GM18519 (cell line): Measurements from ENCODE around the gene TARDBP.
"Not testable (repeated sequence)": the region's sequence is repeated elsewhere in the genome, so short reads cannot be mapped to it uniquely, and the experiment has no call there.

ENCODE experiments used
- ATAC-seq: cut with Tn5 transposase; IDR thresholded peaks from one replicate; pipeline ENCODE4 v1.9.1; 2021; ENCODE audit warnings: mild to moderate bottlenecking, moderate library complexity; ENCODE audit not compliant: unreplicated experiment, low FRiP score

TARDBP gene

DNA sequence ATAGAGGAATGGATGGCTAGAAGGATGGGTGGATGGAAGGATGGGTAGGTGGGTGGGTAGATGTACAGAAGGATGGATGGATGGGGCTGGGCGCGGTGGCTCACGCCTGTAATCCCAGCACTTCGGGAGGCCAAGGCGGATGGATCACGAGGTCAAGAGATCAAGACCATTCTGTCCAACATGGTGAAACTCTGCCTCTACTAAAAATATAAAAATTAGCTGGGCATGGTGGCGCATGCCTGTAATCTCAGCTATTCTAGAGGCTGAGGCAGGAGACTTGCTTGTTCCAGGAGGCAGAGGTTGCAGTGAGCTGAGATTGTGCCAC, 27.6 kb downstream of the TARDBP start:
- ATAC-seq = not testable (repeated sequence)

DNA sequence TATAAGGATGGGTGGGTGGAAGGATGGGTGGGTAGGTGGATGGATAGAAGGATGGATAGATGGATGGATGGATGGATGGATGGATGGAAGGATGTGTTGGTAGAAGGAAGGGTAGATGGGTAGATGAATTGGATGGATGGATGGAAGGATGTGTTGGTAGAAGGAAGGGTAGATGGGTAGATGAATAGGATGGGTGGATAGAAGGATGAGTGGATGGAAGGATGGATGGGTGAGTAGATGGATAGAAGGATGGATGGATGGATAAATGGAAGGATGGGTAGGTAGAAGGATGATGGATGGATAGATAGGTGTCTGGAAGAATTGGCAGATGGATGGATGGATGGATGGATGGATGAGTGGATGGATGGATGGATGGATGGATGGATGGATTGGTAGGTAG, 28.6 kb downstream of the TARDBP start:
- ATAC-seq = no peak

- no peak for ATAC-seq
Observed at GRCh38 chr1:11042065-11042464, 29.6 kb downstream of the TARDBP start.

DNA sequence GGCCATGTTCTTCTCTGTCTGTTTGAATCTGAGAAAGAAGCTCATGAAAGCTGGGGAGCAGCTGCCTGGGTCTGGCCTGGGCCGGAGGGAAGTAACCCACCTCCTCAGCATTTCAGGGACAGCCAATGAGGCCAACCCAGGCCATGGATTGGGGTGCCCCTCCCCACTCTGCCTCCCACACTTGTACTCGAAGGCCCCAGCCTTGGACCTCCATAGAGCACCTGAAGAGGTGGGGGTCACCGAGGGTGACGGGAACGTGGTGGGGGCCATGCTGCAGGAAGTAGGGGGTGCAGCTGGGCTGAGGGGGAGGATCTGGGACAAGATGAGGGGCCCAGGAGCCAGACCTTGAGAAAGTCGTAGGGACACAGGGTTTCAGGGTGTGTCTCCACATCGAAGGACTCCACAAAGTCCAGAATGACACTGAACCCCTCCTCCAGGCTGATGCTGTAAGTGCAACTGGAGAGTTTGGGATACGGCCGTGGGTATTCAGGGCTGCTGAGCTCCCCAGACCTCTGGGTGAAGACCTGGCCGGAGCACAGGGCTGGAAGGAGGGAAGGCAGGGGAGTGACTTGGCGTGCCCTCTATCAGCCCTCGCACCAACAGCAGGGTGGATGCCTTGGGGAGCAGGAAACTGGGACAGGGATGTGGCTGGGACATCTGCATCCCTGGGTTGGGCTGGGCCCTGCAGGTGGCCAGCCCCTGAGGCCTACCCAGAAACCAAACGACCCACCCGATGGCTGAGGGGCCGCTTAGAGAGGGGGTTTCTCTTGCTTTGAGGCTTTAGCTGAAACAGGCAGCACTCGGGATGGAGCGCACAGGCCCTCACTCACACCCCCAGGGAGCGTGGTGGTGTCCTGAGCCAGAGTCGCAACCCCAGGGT, 30.8 kb downstream of the TARDBP start:
- ATAC-seq = no peak

DNA sequence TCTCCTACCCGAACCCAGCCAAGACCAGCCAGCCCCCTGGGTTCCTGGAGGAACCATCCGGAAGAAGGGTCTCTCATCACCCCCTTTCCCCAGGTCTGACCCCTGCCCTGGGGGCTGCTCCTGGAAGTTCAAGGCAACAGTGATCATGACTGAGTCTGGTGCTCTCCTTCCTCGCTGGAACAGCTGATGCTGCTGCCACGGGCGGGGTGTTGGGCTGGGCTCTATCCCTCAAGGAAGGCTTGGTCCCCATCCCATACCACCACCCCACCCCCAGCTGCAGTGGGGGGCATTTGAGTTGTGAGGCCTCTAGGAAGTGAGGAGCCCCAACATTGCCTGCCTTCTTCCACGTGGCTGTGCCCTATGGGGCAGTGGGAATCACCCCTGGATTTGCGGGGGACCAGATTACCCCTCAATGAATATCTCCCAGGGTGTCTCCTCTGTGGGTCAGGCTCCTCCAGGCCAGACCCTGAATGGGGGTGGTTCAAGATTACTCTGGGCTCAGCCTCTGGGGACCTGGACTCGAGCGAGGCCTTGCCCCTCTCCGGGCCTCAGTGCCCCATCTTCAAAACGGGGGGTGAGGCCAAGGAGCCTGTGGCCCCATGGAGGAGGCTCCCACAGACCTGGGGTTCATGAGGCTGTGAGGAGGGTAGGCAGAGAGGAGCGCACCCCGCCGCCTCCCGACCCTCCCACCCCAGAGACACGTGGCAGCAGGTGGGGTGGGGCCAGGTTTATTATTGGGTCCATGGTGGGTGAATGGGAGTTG, 31.8 kb downstream of the TARDBP start:
- ATAC-seq = no peak

DNA sequence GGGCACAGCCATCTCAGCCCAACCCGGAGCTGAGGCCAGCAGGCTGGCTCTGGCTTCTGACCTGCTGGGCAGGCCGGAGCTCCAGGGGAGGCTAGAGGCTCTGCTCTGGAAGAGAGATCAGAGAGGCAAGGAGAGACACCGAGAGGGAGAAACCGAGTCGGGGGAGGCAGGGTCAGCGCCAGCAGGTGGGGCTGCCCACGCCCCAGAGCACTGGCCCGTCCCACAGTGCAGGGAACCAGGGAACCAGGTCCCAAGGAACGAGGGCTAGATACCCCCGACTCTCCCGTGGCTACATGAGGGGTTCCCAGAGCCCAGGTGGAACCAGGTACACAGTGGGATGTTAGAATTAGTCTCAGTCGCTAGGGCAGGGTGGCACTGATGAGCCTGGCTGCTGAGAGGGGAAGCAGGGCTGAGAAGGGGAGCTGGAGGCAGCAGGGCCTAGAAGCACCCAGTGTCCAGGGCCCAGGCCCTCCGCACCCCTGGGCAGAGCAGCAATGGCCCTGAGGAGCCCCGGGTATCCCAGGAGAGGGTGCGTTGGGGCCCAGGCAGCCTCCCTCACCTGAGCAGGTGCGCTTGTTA, 32.5 kb downstream of the TARDBP start:
- no peak for ATAC-seq

DNA sequence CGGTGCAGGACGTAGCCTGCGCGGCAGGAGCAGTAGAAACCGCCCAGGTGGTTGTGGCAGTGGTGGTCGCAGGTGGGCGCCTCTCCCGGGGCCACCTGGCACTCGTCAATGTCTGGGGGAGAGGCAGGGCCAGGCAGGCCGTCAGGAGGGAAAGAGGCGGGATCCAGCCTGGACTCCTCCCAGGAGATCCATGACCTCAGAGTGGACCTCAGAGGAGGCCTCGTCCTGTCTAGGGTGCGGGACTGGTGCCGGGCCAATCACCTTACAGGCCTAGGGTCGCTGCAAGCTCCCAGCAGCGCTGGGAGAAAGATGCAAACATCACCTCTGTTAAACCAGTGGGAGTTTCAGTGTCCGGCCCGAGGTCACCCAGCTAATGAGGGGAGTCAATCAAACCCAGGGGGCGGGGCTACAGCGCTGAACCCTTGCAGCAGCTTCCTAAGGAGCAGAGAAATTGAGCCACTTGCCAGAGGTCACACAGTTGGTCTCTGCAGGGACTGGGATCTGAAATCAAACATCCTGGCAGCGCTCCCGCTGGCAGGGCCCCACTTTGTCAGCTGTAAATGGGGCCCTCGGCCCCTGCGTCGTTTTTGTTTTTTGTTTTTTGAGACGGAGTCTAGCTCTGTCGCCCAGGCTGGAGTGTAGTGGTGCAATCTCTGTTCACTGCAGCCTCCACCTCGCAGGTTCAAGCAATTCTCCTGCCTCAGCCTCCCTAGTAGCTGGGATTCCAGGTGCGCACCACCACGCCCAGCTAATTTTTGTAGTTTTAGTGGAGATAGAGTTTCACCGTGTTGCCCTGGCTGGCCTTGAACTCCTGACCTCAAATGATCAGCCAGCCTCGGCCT, 33.2 kb downstream of the TARDBP start:
- no peak for ATAC-seq

- ATAC-seq = no peak
Observed at GRCh38 chr1:11046270-11046566, 33.8 kb downstream of the TARDBP start.

- no peak for ATAC-seq
Observed at GRCh38 chr1:11046625-11047365, 34.3 kb downstream of the TARDBP start, which contains the start of gene MASP2. Gene MASP2 (minus strand): TSS chr1:11047239. CDS start chr1:11047207, 32 bp downstream.

DNA sequence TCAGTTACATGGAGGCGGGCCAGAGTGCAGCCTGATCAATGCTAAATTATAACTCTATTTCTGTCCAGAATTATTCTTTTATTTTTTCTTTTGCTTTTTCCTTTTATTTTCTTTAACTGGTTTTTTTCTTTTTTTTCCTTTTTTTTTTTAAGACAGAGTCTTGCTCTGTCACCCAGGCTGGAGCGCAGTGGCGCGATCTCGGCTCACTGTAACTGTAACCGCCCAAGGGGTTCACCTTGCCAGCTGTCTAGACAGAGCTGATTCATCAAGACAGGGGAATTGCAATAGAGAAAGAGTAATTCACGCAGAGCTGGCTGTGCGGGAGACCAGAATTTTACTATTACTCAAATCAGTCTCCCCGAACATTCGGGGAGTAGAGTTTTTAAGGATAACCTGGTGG, 38.7 kb downstream of the TARDBP start:
- not testable (repeated sequence) for ATAC-seq

DNA sequence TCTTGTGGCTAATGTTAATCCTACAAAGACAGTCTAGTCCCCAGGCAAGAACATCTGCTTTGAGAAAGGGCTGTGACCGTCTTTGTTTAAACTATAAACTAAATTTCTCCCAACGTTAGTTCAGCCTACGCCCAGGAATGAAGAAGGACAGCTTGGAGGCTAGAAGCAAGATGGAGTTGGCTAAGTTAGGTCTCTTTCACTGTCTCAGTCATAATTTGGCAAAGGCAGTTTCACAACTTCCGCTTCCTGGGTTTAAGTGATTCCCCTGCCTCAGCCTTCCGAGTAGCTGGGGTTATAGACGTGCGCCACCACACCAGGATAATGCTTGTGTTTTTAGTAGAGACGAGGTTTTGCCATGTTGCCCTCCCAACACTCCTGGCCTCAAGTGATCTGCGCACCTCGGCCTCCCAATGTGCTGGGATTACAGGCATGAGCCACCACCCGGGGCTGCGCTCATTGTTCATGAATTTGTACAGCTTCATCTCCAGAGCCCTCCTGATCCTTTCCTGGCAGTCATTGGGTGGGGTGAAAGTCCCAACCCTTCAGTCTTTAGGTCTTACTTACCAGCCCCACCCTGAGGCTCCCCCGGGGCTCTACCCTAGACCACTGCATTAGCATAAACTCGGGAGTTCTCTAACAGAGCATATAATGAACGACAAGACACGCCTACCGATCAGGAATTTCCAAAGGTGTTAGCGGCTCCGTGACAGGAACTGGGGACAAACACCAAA, 39.5 kb downstream of the TARDBP start:
- ATAC-seq = no peak

GRCh38 chr1:11052839-11053757, 40.6 kb downstream of the TARDBP start:
- ATAC-seq = no peak

- no peak for ATAC-seq
Observed at GRCh38 chr1:11053758-11054137, 41.3 kb downstream of the TARDBP start.

DNA sequence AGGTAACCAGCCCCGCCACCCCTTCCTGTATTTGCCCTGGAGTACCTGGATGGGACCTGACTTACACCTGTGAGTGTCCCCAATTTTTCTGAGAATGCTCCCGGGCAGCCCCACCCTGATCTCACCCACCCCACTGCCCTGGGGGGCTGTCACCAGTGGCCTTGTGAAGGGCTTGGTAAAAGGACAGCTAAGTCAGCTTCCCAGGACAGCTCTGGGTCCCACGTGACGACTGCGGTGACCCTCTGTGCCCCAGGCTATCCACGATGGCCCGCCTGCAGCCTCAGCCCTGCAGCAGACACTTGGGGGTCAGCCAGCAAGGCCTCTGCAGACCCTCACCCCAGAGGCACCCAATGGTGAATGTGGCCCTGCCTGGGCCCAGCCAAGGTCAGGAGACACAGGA, 41.7 kb downstream of the TARDBP start:
- no peak for ATAC-seq

GRCh38 chr1:11054666-11055065, 42.2 kb downstream of the TARDBP start:
- ATAC-seq = no peak

DNA sequence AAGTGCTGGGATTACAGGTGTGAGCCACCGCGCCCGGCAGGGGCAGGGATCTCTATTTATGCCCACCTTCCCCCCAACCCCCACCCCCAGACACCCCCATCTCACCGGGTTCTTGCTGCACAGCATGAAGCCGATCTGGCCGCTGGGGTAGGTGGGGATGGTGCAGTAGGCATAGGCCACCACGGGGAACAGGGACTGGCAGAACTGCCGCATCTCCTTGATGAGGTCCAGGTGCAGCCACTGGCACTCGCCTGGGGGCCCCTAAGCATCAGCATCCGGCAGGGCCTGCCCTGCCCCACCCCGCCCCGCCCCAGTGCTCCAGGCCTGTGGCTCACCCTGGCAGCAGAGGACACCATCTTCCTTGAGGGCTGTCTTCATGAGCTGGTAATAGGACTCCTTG, 43.2 kb downstream of the TARDBP start:
- no peak for ATAC-seq

DNA sequence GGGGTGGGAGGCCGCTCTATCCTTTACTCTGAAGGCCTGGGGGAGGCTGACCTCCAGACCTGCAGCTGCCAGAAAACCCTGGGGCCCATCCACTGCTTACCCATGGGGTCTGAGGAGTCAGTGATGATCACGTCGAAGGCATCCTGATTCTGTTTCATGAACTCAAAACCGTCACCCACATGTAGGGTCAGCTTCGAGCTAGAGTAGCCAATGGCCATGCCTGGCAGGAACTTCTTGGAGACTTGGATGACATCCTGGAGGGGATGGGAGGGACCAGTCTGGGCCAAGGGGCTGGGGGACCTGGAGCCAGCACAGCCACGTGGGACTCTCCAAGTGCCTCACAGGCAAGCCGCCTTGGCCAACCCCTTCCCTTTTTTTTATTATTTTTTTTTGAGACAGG, 44.0 kb downstream of the TARDBP start:
- ATAC-seq = no peak

GRCh38 chr1:11057477-11057876, 45.0 kb downstream of the TARDBP start:
- ATAC-seq = no peak
